ENCODE data around the gene RPP40.

RPP40 gene

DNA sequence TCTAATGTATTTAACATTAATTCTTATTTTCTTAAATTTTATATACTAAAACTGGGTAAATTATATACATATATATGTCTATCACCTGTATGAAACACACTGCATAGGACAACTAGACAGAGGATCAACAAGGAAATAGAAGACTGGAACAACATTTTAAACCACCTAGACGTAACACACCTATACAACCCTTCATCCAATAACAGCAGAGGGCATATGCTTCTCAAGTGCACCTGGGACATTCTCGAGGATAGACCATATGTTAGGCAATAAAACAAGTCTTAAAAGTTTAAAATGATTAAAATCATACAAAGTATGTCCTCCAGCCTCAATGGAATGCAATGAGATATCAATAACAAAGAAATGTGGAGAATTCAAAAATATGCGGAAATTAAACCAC is 45.2 kb downstream of the RPP40 start:
- TF ChIP-seq, protein P1, sequence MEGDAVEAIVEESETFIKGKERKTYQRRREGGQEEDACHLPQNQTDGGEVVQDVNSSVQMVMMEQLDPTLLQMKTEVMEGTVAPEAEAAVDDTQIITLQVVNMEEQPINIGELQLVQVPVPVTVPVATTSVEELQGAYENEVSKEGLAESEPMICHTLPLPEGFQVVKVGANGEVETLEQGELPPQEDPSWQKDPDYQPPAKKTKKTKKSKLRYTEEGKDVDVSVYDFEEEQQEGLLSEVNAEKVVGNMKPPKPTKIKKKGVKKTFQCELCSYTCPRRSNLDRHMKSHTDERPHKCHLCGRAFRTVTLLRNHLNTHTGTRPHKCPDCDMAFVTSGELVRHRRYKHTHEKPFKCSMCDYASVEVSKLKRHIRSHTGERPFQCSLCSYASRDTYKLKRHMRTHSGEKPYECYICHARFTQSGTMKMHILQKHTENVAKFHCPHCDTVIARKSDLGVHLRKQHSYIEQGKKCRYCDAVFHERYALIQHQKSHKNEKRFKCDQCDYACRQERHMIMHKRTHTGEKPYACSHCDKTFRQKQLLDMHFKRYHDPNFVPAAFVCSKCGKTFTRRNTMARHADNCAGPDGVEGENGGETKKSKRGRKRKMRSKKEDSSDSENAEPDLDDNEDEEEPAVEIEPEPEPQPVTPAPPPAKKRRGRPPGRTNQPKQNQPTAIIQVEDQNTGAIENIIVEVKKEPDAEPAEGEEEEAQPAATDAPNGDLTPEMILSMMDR (conservative IDR thresholded peaks at IDR 0.05), result no peak

DNA sequence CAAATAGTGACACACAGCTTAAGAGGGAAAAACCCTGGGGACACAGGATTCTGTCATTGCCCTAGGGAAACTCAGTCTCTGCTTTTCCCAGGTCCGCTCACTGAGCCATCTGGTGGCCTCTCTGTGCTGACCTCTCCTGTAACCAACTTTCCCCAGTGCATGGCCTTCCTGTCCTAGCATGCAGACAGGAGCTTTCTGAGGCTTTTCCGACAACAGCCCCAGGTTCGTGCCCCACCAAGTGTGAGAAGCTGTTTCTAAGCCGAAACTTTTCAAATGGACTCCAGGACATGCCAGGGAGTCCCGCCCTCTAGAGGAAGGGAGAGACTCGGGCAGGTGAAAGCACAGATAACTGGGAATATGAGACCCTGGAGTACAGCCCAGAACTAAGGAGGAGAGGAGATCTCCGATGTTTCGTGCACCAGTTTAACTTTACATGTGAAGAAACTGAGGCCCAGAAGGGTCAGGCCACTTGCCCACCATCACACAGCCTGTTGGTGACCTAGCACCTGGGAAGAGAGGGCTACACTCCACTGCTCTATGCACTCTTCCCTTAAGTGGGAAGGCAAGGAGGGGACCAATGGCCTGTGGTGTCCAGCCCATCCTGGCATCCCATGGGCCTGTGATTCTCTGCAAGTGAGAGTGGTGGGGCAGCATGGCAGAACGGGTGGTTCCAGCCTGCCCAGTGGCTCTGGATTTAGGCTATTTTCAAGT is 46.2 kb downstream of the RPP40 start:
- TF ChIP-seq, protein P1 (conservative IDR thresholded peaks at IDR 0.05), result peak; percentile 37
- no peak overlapping the region for H3K27ac ChIP-seq

More for the DNA sequence above, 45.2 kb downstream of the RPP40 start:
- H3K27ac ChIP-seq, result no peak overlapping the region

DNA sequence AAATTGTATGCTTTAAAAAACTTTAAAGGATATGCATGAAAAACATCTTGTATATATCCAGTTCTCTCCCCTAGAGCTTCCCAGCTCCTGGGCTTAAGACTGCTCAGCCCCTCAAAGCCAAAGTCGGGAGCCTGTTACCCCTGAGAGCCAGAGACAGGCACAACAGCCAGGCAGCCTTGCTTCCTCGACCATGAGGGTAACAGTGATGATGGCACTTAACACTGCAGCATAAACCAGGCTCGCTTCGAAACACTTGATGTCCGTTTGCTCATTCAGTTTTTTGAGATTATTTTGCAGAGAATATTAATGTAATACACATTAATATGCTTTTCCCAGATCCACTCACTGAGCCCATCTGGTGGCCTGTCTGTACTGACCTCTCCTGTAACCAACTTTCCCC is 47.2 kb downstream of the RPP40 start:
- no peak overlapping the region for H3K27ac ChIP-seq
- TF ChIP-seq, protein P1 (conservative IDR thresholded peaks at IDR 0.05), result no peak

DNA sequence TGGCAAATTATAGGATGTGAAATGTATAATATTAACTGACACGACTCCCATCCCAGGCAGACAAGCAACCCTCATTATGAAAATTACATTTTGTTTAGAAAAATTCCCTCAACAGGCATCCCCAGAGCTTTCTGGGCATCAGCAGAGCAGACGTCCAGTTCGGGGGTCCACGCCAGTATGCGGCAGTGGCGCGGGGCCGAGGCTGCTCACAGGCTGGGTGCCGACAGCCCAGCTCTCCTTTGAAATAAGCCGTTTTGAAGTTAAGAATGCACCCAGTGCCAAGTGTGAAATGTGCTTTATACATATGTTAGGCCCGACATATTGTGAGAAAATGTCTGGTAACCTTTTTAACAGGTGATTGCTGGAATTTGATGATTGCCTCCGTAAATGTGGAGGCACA is 50.4 kb downstream of the RPP40 start:
- H3K27ac ChIP-seq, result no peak overlapping the region
- TF ChIP-seq, protein P1 (conservative IDR thresholded peaks at IDR 0.05), result no peak

DNA sequence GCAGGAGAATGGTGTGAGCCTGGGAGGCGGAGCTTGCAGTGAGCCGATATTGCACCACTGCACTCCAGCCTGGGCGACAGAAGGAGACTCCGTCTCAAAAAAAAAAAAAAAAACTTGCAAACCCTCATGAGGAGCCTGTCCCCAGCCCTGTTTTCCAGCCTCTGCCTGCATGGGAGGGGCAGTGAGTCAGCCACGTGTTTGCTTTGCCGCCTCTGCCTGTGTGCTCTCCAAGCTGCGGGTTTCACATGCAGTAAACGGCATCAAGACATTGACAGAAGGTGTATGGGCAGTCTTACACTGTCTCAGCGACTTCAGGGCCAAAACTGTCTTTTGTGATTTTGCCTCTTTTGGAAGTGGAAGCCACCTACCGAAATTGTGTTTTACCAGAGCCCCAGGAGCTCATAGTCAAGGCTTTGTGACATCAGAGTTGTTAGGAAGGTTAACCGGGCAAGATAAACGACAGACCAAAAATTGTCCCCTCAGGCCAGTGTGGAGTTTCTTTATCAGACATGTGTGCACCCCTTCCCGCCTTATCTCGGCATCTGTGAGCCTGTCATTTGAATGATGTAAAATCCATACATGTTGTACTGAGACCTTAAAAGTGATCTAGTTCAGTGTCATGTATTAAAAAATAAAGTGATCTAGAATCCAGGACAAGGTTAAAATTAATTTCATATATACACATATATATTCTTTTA is 52.9 kb downstream of the RPP40 start:
- TF ChIP-seq, protein P1 (conservative IDR thresholded peaks at IDR 0.05), result no peak
- H3K27ac ChIP-seq, result no peak overlapping the region

DNA sequence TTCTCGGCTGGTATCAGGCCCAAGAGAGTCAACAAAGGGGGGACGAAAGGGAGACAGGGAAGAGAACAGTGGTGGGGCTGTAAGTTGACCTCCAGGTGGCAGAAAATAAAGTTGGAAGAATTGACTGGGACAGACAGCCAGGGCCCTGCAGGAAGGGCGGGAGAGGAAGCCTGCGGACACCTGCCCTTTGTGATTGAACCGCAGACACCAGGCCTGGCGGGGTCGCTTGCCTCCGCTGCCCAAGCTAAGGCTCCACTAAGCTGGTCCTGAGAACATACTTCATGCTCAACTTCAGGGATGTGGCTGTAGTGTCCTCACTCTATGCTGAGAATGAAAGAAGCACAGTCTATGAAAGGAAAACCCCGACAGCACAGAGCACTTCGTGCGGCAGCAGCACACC is 53.8 kb downstream of the RPP40 start:
- H3K27ac ChIP-seq, result no peak overlapping the region
- TF ChIP-seq, protein P1 (conservative IDR thresholded peaks at IDR 0.05), result no peak

DNA sequence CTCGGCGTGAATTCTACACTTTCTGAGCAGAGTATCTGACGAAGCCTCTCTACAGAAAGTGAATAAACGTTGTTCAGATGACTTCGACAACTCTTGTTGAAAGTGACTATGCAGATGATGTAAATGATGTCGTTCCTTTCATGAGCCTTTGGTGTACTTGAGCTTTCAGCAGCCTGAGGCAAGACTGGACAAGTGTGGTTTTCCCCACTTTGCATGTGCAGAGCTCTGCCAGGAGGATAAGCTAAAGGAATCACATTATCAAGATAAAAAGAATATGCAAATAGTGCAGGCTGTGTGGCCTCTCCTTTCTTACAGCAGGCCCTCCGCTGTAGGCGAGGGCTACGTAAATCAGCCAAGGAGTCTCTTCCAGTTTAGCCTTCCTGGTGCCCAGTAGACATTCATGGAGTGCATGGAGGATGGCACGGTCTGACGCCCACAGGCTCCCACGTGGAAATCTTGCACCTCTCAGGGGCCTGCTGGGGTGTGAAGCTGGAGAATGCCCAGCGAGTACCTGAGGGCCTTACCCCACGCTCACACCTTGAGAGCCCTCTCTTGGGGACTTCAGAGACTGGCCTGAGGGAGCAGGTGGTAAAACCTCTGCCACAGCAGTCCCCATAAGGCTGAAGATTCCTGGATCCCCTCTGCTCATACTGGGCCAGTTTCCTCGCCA is 54.9 kb downstream of the RPP40 start:
- TF ChIP-seq, protein P1 (conservative IDR thresholded peaks at IDR 0.05), result no peak
- H3K27ac ChIP-seq, result no peak overlapping the region
